Measurements from ENCODE around the gene APH1A.

- TF ChIP-seq CTCF (IDR thresholded peaks at IDR 0.05), result no peak
- peak; percentile 55 to 58 for TF ChIP-seq POLR2A (IDR thresholded peaks at IDR 0.05)
Measured at GRCh38 chr1:150234566-150235293, 34.1 kb downstream of the APH1A start.

Data from uterus (tissue), 2 donors.